ENCODE measurements around the gene PLCZ1.

The PLCZ1 gene

DNA sequence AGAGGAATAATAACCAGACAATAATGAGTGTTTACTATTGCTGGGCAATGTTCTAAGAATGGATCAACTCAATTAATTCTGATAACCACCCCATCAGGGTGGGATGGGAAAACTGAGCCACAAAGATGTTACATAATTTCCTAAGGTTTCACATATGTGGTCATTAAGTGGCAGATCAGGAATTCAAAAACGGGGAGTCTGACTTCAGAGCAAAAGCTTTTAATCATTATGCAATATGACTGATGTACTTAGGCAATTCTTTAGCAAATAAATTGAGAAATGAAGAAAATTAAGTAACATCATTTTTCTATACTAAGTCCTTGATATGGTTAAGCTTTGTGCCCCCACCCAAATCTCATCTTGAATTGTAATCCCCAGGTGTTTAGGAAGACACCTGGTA lies 53.4 kb downstream of the PLCZ1 start:
- Histone ChIP-seq H3K4me2 (ENCODE audit: insufficient read depth, low read length, poor library complexity, severe bottlenecking) (no peak overlapping the region), H3K9ac (ENCODE audit: low read depth, low read length, poor library complexity) (no peak overlapping the region), H2BK120ac (ENCODE audit: low read depth, low read length) (no peak overlapping the region), H2BK15ac (ENCODE audit: low read length) (no peak overlapping the region), H3K27me3 (ENCODE audit: control insufficient read depth in 3 of 3, insufficient read depth in 3 of 3, low read depth in 1 of 3, low read length in 3 of 3) (no peaks in the 10 kb centered on the region), H3K18ac (ENCODE audit: low read length) (no peak overlapping the region), H3K9me3 (replicated peaks in 1 of 2; ENCODE audit: control insufficient read depth in 2 of 2, insufficient read depth in 1 of 2, low read depth in 1 of 2, low read length in 2 of 2) (no peaks in the 10 kb centered on the region), H2AFZ (ENCODE audit: low read length) (no peak overlapping the region), H3K4me1 (ENCODE audit: control insufficient read depth in 2 of 2, insufficient read depth in 1 of 2, low read depth in 1 of 2, low read length in 2 of 2) (peaks cover 0 to 8% of the 10 kb centered on the region in 2 donors), H3K14ac (ENCODE audit: low read length) (no peak overlapping the region), H3K36me3 (replicated peaks in 1 of 2; ENCODE audit: control insufficient read depth in 2 of 2, insufficient read depth in 2 of 2, low read length in 2 of 2) (no peaks in the 10 kb centered on the region), H2AK5ac (ENCODE audit: low read depth, low read length) (no peak overlapping the region), H3K79me1 (ENCODE audit: low read depth, low read length) (no peaks in the 10 kb centered on the region), H4K91ac (ENCODE audit: low read depth, low read length, poor library complexity) (no peak overlapping the region), H3K27ac (replicated peaks; ENCODE audit: low read length) (no peak overlapping the region), H3K4ac (ENCODE audit: low read length) (no peak overlapping the region), H2BK12ac (ENCODE audit: low read length) (no peak overlapping the region), H4K8ac (ENCODE audit: low read depth, low read length) (no peak overlapping the region), H3K4me3 (ENCODE audit: low read length in 2 of 2) (no peak overlapping the region), H3K23ac (ENCODE audit: low read depth, low read length, poor library complexity) (no peak overlapping the region), H2BK5ac (ENCODE audit: low read length) (no peak overlapping the region)
- WGBS, 2 donors (ENCODE audit: extremely low coverage in 2 of 2, insufficient read length in 2 of 2, insufficient replicate concordance in 1 of 2): no CpG with 5 or more reads among the region's 1 CpG
- DNase-seq (ENCODE audit: low spot score): no peak

GRCh38 chr12:18683327-18684013 lies 54.3 kb downstream of the PLCZ1 start:
- no peak overlapping the region for H3K4me2 ChIP-seq (ENCODE audit: insufficient read depth, low read length, poor library complexity, severe bottlenecking)
- H3K18ac ChIP-seq (ENCODE audit: low read length): no peak overlapping the region
- H3K9me3 ChIP-seq (replicated peaks in 1 of 2; ENCODE audit: control insufficient read depth in 2 of 2, insufficient read depth in 1 of 2, low read depth in 1 of 2, low read length in 2 of 2): peaks cover 0 to 2% of the 10 kb centered on the region in 2 donors
- H4K91ac ChIP-seq (ENCODE audit: low read depth, low read length, poor library complexity): no peak overlapping the region
- H2BK120ac ChIP-seq (ENCODE audit: low read depth, low read length): no peak overlapping the region
- no peaks in the 10 kb centered on the region for H3K36me3 ChIP-seq (replicated peaks in 1 of 2; ENCODE audit: control insufficient read depth in 2 of 2, insufficient read depth in 2 of 2, low read length in 2 of 2)
- H3K14ac ChIP-seq (ENCODE audit: low read length): no peak overlapping the region
- H3K4ac ChIP-seq (ENCODE audit: low read length): no peak overlapping the region
- no peak overlapping the region for H2BK5ac ChIP-seq (ENCODE audit: low read length)
- no CpG with 5 or more reads among the region's 2 CpGs for WGBS, 2 donors (ENCODE audit: extremely low coverage in 2 of 2, insufficient read length in 2 of 2, insufficient replicate concordance in 1 of 2)
- no peak overlapping the region for H3K9ac ChIP-seq (ENCODE audit: low read depth, low read length, poor library complexity)
- peaks cover 0 to 8% of the 10 kb centered on the region in 2 donors for H3K4me1 ChIP-seq (ENCODE audit: control insufficient read depth in 2 of 2, insufficient read depth in 1 of 2, low read depth in 1 of 2, low read length in 2 of 2)
- H3K4me3 ChIP-seq (ENCODE audit: low read length in 2 of 2): no peak overlapping the region
- no peak overlapping the region for H3K27ac ChIP-seq (replicated peaks; ENCODE audit: low read length)
- H4K8ac ChIP-seq (ENCODE audit: low read depth, low read length): no peak overlapping the region
- no peak overlapping the region for H3K23ac ChIP-seq (ENCODE audit: low read depth, low read length, poor library complexity)
- no peak for DNase-seq (ENCODE audit: low spot score)
- no peak overlapping the region for H2BK15ac ChIP-seq (ENCODE audit: low read length)
- H2AFZ ChIP-seq (ENCODE audit: low read length): no peak overlapping the region
- H2AK5ac ChIP-seq (ENCODE audit: low read depth, low read length): no peak overlapping the region
- no peaks in the 10 kb centered on the region for H3K79me1 ChIP-seq (ENCODE audit: low read depth, low read length)
- no peaks in the 10 kb centered on the region for H3K27me3 ChIP-seq (ENCODE audit: control insufficient read depth in 3 of 3, insufficient read depth in 3 of 3, low read depth in 1 of 3, low read length in 3 of 3)
- H2BK12ac ChIP-seq (ENCODE audit: low read length): no peak overlapping the region

GRCh38 chr12:18681818-18682217 lies 56.0 kb downstream of the PLCZ1 start:
- H3K79me1 ChIP-seq (ENCODE audit: low read depth, low read length): no peaks in the 10 kb centered on the region
- H3K27me3 ChIP-seq (ENCODE audit: control insufficient read depth in 3 of 3, insufficient read depth in 3 of 3, low read depth in 1 of 3, low read length in 3 of 3): no peaks in the 10 kb centered on the region
- no peak overlapping the region for H3K4ac ChIP-seq (ENCODE audit: low read length)
- H3K36me3 ChIP-seq (replicated peaks in 1 of 2; ENCODE audit: control insufficient read depth in 2 of 2, insufficient read depth in 2 of 2, low read length in 2 of 2): no peaks in the 10 kb centered on the region
- H2BK15ac ChIP-seq (ENCODE audit: low read length): no peak overlapping the region
- H3K14ac ChIP-seq (ENCODE audit: low read length): no peak overlapping the region
- no peak overlapping the region for H3K4me3 ChIP-seq (ENCODE audit: low read length in 2 of 2)
- no peak overlapping the region for H3K27ac ChIP-seq (replicated peaks; ENCODE audit: low read length)
- H3K18ac ChIP-seq (ENCODE audit: low read length): no peak overlapping the region
- H2AFZ ChIP-seq (ENCODE audit: low read length): no peak overlapping the region
- no peak overlapping the region for H3K23ac ChIP-seq (ENCODE audit: low read depth, low read length, poor library complexity)
- no peak overlapping the region for H3K9ac ChIP-seq (ENCODE audit: low read depth, low read length, poor library complexity)
- peaks cover 0 to 2% of the 10 kb centered on the region in 2 donors for H3K9me3 ChIP-seq (replicated peaks in 1 of 2; ENCODE audit: control insufficient read depth in 2 of 2, insufficient read depth in 1 of 2, low read depth in 1 of 2, low read length in 2 of 2)
- H4K91ac ChIP-seq (ENCODE audit: low read depth, low read length, poor library complexity): no peak overlapping the region
- DNase-seq (ENCODE audit: low spot score): peak; percentile 31
- WGBS, 2 donors (ENCODE audit: extremely low coverage in 2 of 2, insufficient read length in 2 of 2, insufficient replicate concordance in 1 of 2): no CpG with 5 or more reads among the region's 3 CpGs
- H3K4me1 ChIP-seq (ENCODE audit: control insufficient read depth in 2 of 2, insufficient read depth in 1 of 2, low read depth in 1 of 2, low read length in 2 of 2): peaks cover 0 to 8% of the 10 kb centered on the region in 2 donors
- H3K4me2 ChIP-seq (ENCODE audit: insufficient read depth, low read length, poor library complexity, severe bottlenecking): no peak overlapping the region
- no peak overlapping the region for H2AK5ac ChIP-seq (ENCODE audit: low read depth, low read length)
- no peak overlapping the region for H2BK5ac ChIP-seq (ENCODE audit: low read length)
- no peak overlapping the region for H4K8ac ChIP-seq (ENCODE audit: low read depth, low read length)
- no peak overlapping the region for H2BK12ac ChIP-seq (ENCODE audit: low read length)
- H2BK120ac ChIP-seq (ENCODE audit: low read depth, low read length): no peak overlapping the region

DNA sequence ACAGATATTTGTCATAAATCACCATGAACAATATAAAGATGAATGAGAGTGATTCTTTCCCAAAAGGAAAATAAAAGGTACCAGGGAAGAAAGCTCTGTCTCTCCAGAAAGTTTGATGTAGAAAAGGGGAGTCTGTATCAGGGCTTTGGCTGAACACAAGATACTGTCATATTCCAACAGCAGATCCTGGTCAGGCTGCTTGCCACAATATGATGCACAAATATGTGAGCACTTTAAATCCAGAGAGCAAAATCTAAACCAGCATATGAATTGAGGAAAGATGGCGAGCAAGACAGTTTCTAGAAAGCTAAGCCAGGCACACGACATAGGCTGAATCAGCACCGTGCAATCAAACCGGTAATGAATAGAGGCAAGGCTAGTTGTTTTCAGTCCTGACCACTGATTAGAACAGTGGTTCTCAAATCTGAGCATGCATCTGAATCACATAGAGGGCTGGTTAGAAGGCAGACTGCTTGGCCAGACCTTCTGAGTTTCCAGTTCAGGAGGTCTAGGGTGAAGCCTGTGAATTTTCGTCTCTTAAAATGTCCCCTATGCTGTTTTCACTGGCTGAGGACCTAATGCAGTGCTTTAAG lies 60.7 kb downstream of the PLCZ1 start:
- no peaks in the 10 kb centered on the region for H3K27me3 ChIP-seq (ENCODE audit: control insufficient read depth in 3 of 3, insufficient read depth in 3 of 3, low read depth in 1 of 3, low read length in 3 of 3)
- no peak for DNase-seq (ENCODE audit: low spot score)
- WGBS, 2 donors (ENCODE audit: extremely low coverage in 2 of 2, insufficient read length in 2 of 2, insufficient replicate concordance in 1 of 2): no CpG with 5 or more reads among the region's 5 CpGs

More for the DNA sequence above, 60.7 kb downstream of the PLCZ1 start:
- Histone ChIP-seq H3K18ac (ENCODE audit: low read length) (no peak overlapping the region), H3K79me1 (ENCODE audit: low read depth, low read length) (no peaks in the 10 kb centered on the region), H4K8ac (ENCODE audit: low read depth, low read length) (no peak overlapping the region), H2AK5ac (ENCODE audit: low read depth, low read length) (no peak overlapping the region), H2BK12ac (ENCODE audit: low read length) (no peak overlapping the region), H3K4me1 (ENCODE audit: control insufficient read depth in 2 of 2, insufficient read depth in 1 of 2, low read depth in 1 of 2, low read length in 2 of 2) (peaks cover 0 to 2% of the 10 kb centered on the region in 2 donors), H3K4ac (ENCODE audit: low read length) (no peak overlapping the region), H3K36me3 (replicated peaks in 1 of 2; ENCODE audit: control insufficient read depth in 2 of 2, insufficient read depth in 2 of 2, low read length in 2 of 2) (no peaks in the 10 kb centered on the region), H4K91ac (ENCODE audit: low read depth, low read length, poor library complexity) (no peak overlapping the region), H2AFZ (ENCODE audit: low read length) (no peak overlapping the region), H2BK120ac (ENCODE audit: low read depth, low read length) (no peak overlapping the region), H3K9ac (ENCODE audit: low read depth, low read length, poor library complexity) (no peak overlapping the region), H3K27ac (replicated peaks; ENCODE audit: low read length) (no peak overlapping the region), H3K9me3 (replicated peaks in 1 of 2; ENCODE audit: control insufficient read depth in 2 of 2, insufficient read depth in 1 of 2, low read depth in 1 of 2, low read length in 2 of 2) (peaks cover 0 to 5% of the 10 kb centered on the region in 2 donors), H2BK5ac (ENCODE audit: low read length) (no peak overlapping the region), H3K4me2 (ENCODE audit: insufficient read depth, low read length, poor library complexity, severe bottlenecking) (no peak overlapping the region), H2BK15ac (ENCODE audit: low read length) (no peak overlapping the region), H3K4me3 (ENCODE audit: low read length in 2 of 2) (no peak overlapping the region), H3K14ac (ENCODE audit: low read length) (no peak overlapping the region), H3K23ac (ENCODE audit: low read depth, low read length, poor library complexity) (no peak overlapping the region)

All from neuronal stem cell (in vitro differentiated cells).